GM23338 (cell line): ENCODE results near the gene PRUNE2. TPM values are rescaled to one million over a fixed set of nuclear protein-coding genes. Genes with fewer than 3 reads are reported as not detected.

Experiments
- ATAC-seq: fragments of 200-7000 bp; cut with Tn5 transposase; 3 replicates; pipeline ENCODE4 v1.9.1; 2020
- DNase-seq: peaks from one replicate; pipeline ENCODE4 v3.0.0-alpha.2; 2015; ENCODE audit warnings: low spot score
- H2AFZ ChIP-seq: fragments of 200-600 bp; sonication (generic); 2 replicates; pipeline ENCODE4 v1.8.0; 2016; ENCODE audit warnings: antibody characterized with exemption, mild to moderate bottlenecking, moderate library complexity
- H3F3A ChIP-seq: fragments of 200-600 bp; sonication (generic); replicated peaks from 2 replicates; pipeline ENCODE4 v1.8.0; 2017; ENCODE audit warnings: antibody characterized with exemption, mixed run types, low read depth
- H3K27ac ChIP-seq: fragments of 200-600 bp; sonication (generic); 2 replicates; pipeline ENCODE4 v1.6.1; 2016; ENCODE audit warnings: low read depth
- H3K27me3 ChIP-seq: fragments of 200-600 bp; sonication (generic); 2 replicates; pipeline ENCODE4 v1.8.0; 2016; ENCODE audit warnings: mild to moderate bottlenecking, mixed run types, moderate library complexity; ENCODE audit not compliant: insufficient read depth
- H3K36me3 ChIP-seq: fragments of 200-600 bp; sonication (generic); 2 replicates; pipeline ENCODE4 v1.8.0; 2016; ENCODE audit warnings: mild to moderate bottlenecking; ENCODE audit not compliant: insufficient read depth
- H3K4me1 ChIP-seq: fragments of 200-600 bp; sonication (generic); 2 replicates; pipeline ENCODE4 v1.8.0; 2016; ENCODE audit warnings: mild to moderate bottlenecking, moderate library complexity; ENCODE audit not compliant: insufficient read depth
- H3K4me2 ChIP-seq: fragments of 200-600 bp; sonication (generic); 2 replicates; pipeline ENCODE4 v1.7.1; 2017; ENCODE audit warnings: mixed run types
- H3K4me3 ChIP-seq: fragments of 200-600 bp; sonication (generic); 2 replicates; pipeline ENCODE4 v1.6.1; 2016; ENCODE audit warnings: mixed run types
- H3K79me2 ChIP-seq: fragments of 200-600 bp; sonication (generic); replicated peaks from 2 replicates; pipeline ENCODE4 v1.8.0; 2017; ENCODE audit warnings: mild to moderate bottlenecking; ENCODE audit not compliant: insufficient read depth
- H3K9me2 ChIP-seq: fragments of 200-600 bp; sonication (generic); 2 replicates; pipeline ENCODE4 v1.8.0; 2017; ENCODE audit not compliant: insufficient read depth
- H4K20me1 ChIP-seq: fragments of 200-600 bp; sonication (generic); replicated peaks from 2 replicates; pipeline ENCODE4 v1.8.0; 2017; ENCODE audit warnings: mild to moderate bottlenecking; ENCODE audit not compliant: insufficient read depth
- H3K27ac Mint-ChIP-seq: 2 replicates; pipeline ENCODE4 v1.8.0; 2020; ENCODE audit warnings: inconsistent platforms, mild to moderate bottlenecking, moderate library complexity, mixed read lengths
- H3K27me3 Mint-ChIP-seq: 3 replicates; pipeline ENCODE4 v1.8.0; 2022; ENCODE audit warnings: low read depth, mild to moderate bottlenecking, moderate library complexity, mixed read lengths, inconsistent platforms; ENCODE audit not compliant: insufficient read depth, poor library complexity
- H3K36me3 Mint-ChIP-seq: 3 replicates; pipeline ENCODE4 v1.8.0; 2021; ENCODE audit warnings: low read depth, mild to moderate bottlenecking, inconsistent platforms, moderate library complexity, mixed read lengths
- H3K4me1 Mint-ChIP-seq: 3 replicates; pipeline ENCODE4 v1.8.0; 2020; ENCODE audit warnings: mild to moderate bottlenecking, inconsistent platforms, mixed read lengths
- H3K4me3 Mint-ChIP-seq: 3 replicates; pipeline ENCODE4 v1.8.0; 2021; ENCODE audit warnings: moderate library complexity, mild to moderate bottlenecking, inconsistent platforms, mixed read lengths
- H3K9me3 Mint-ChIP-seq: 3 replicates; pipeline ENCODE4 v1.8.0; 2020; ENCODE audit warnings: moderate library complexity, mild to moderate bottlenecking, inconsistent platforms, mixed read lengths
- CREB1 ChIP-seq: fragments of 250-450 bp; sonication (Bioruptor Pico); IDR thresholded peaks from 2 replicates; pipeline ENCODE4 v1.5.0; 2020; ENCODE audit warnings: low read depth, mild to moderate bottlenecking, moderate library complexity
- CTCF ChIP-seq, 2 experiments: fragments of 200-600 bp in 1 of 2; sonication (generic) in 1 of 2; conservative IDR thresholded peaks; 2 replicates each; pipeline versions ENCODE4 v1.5.1 to v1.6.1; 2016 to 2017; ENCODE audit warnings: antibody characterized with exemption in 2 of 2, low read depth in 2 of 2, mild to moderate bottlenecking in 2 of 2, moderate library complexity in 1 of 2
- ETS1 ChIP-seq: IDR thresholded peaks from 2 replicates; pipeline ENCODE4 v1.6.1; 2016; ENCODE audit warnings: antibody characterized with exemption
- EZH2 ChIP-seq: fragments of 200-600 bp; sonication (generic); IDR thresholded peaks from one replicate; pipeline ENCODE4 v1.8.0; 2017; ENCODE audit warnings: antibody characterized with exemption, mild to moderate bottlenecking, low read depth; ENCODE audit not compliant: unreplicated experiment
- EZH2phosphoT487 ChIP-seq: fragments of 200-600 bp; sonication (generic); IDR thresholded peaks from one replicate; pipeline ENCODE4 v1.8.1; 2018; ENCODE audit warnings: antibody characterized with exemption; ENCODE audit not compliant: unreplicated experiment
- JUNB ChIP-seq: IDR thresholded peaks from one replicate; pipeline ENCODE4 v1.6.1; 2016; ENCODE audit warnings: antibody characterized with exemption; ENCODE audit not compliant: unreplicated experiment
- NANOG ChIP-seq: IDR thresholded peaks from 2 replicates; pipeline ENCODE4 v1.6.1; 2016; ENCODE audit warnings: antibody characterized with exemption, borderline replicate concordance
- POLR2AphosphoS5 ChIP-seq: IDR thresholded peaks from 2 replicates; pipeline ENCODE4 v1.6.1; 2016; ENCODE audit warnings: antibody characterized with exemption, low read depth
- STAT1 ChIP-seq: IDR thresholded peaks from one replicate; pipeline ENCODE4 v1.6.1; 2016; ENCODE audit warnings: antibody characterized with exemption; ENCODE audit not compliant: unreplicated experiment
- ZNF114 ChIP-seq: fragments of 250-450 bp; sonication (Bioruptor Pico); IDR thresholded peaks from 2 replicates; pipeline ENCODE4 v1.5.0; 2020; ENCODE audit warnings: mild to moderate bottlenecking, moderate library complexity
- ZNF331 ChIP-seq: fragments of 250-450 bp; sonication (Bioruptor Pico); IDR thresholded peaks from 2 replicates; pipeline ENCODE4 v1.5.0; 2020; ENCODE audit warnings: low read depth, mild to moderate bottlenecking, moderate library complexity
- polyA plus RNA-seq: library from polyadenylated mRNA; unstranded; fragments of >200 nt; fragmentation: Nextera tagmentation; extraction: Ambion mirVana; gene quantifications from 2 replicates; pipeline ENCODE4 v1.2.1, GENCODE V29; 2016
- total RNA-seq: library from RNA; depleted of rRNA; stranded (reverse); fragments of >200 nt; shearing (Covaris generic); gene quantifications from 2 replicates; pipeline ENCODE4 v1.2.3, GENCODE V29; 2014
- TF ChIP-seq, protein P1 (sequence below): fragments of 250-450 bp; sonication (Bioruptor Pico); IDR thresholded peaks from 2 replicates; pipeline ENCODE4 v1.5.0; 2020; ENCODE audit warnings: mild to moderate bottlenecking, moderate library complexity
- TF ChIP-seq, protein P2 (sequence below): IDR thresholded peaks from one replicate; pipeline ENCODE4 v1.6.1; 2018; ENCODE audit warnings: antibody characterized with exemption; ENCODE audit not compliant: unreplicated experiment

PRUNE2 gene
- total and polyA plus RNA-seq, 2 experiments from 2014 or later = 10.6 to 26.5 TPM

DNA sequence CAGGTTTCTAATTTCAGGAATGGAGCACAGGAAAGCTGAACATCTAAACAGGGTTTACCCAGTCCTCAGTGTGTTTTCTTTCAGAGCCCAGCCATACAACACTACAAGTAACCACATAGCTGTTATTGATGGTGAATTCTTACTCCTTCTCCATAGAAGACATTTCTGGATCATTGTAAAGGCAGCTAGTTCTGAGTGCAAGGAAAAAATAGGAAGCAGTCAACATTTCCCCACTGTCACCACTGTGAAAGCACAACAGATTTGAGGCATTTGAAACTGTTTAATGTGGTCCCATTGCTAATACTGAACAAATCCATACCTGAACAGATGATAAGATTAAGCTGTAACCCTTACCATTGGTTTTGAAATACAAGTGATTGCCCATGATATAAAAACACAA is 286.7 kb downstream of the PRUNE2 start:
- Histone ChIP-seq H3F3A (no peaks in the 10 kb centered on the region), H3K4me1 (no peaks in the 10 kb centered on the region), H4K20me1 (no peaks in the 10 kb centered on the region), H3K9me2 (no peaks in the 10 kb centered on the region), H3K4me3 (no peak overlapping the region), H3K4me2 (no peak overlapping the region), H2AFZ (no peak overlapping the region), H3K36me3 (no peaks in the 10 kb centered on the region), H3K27me3 (no peaks in the 10 kb centered on the region), H3K27ac (no peak overlapping the region), H3K79me2 (no peaks in the 10 kb centered on the region)
- DNase-seq (no peak), ATAC-seq (no peak)
- TF ChIP-seq ETS1 (no peak), ZNF331 (no peak), POLR2AphosphoS5 (no peak), JUNB (no peak), STAT1 (no peak), NANOG (no peak), ZNF114 (CRISPR knock-in tag) (no peak), CTCF (conservative IDR thresholded peaks at IDR 0.05; ENCODE audit: low read depth in 2 of 2) (no peak), CREB1 (CRISPR knock-in tag) (no peak), EZH2phosphoT487 (no peak), EZH2 (no peak)
- TF ChIP-seq, protein P1, sequence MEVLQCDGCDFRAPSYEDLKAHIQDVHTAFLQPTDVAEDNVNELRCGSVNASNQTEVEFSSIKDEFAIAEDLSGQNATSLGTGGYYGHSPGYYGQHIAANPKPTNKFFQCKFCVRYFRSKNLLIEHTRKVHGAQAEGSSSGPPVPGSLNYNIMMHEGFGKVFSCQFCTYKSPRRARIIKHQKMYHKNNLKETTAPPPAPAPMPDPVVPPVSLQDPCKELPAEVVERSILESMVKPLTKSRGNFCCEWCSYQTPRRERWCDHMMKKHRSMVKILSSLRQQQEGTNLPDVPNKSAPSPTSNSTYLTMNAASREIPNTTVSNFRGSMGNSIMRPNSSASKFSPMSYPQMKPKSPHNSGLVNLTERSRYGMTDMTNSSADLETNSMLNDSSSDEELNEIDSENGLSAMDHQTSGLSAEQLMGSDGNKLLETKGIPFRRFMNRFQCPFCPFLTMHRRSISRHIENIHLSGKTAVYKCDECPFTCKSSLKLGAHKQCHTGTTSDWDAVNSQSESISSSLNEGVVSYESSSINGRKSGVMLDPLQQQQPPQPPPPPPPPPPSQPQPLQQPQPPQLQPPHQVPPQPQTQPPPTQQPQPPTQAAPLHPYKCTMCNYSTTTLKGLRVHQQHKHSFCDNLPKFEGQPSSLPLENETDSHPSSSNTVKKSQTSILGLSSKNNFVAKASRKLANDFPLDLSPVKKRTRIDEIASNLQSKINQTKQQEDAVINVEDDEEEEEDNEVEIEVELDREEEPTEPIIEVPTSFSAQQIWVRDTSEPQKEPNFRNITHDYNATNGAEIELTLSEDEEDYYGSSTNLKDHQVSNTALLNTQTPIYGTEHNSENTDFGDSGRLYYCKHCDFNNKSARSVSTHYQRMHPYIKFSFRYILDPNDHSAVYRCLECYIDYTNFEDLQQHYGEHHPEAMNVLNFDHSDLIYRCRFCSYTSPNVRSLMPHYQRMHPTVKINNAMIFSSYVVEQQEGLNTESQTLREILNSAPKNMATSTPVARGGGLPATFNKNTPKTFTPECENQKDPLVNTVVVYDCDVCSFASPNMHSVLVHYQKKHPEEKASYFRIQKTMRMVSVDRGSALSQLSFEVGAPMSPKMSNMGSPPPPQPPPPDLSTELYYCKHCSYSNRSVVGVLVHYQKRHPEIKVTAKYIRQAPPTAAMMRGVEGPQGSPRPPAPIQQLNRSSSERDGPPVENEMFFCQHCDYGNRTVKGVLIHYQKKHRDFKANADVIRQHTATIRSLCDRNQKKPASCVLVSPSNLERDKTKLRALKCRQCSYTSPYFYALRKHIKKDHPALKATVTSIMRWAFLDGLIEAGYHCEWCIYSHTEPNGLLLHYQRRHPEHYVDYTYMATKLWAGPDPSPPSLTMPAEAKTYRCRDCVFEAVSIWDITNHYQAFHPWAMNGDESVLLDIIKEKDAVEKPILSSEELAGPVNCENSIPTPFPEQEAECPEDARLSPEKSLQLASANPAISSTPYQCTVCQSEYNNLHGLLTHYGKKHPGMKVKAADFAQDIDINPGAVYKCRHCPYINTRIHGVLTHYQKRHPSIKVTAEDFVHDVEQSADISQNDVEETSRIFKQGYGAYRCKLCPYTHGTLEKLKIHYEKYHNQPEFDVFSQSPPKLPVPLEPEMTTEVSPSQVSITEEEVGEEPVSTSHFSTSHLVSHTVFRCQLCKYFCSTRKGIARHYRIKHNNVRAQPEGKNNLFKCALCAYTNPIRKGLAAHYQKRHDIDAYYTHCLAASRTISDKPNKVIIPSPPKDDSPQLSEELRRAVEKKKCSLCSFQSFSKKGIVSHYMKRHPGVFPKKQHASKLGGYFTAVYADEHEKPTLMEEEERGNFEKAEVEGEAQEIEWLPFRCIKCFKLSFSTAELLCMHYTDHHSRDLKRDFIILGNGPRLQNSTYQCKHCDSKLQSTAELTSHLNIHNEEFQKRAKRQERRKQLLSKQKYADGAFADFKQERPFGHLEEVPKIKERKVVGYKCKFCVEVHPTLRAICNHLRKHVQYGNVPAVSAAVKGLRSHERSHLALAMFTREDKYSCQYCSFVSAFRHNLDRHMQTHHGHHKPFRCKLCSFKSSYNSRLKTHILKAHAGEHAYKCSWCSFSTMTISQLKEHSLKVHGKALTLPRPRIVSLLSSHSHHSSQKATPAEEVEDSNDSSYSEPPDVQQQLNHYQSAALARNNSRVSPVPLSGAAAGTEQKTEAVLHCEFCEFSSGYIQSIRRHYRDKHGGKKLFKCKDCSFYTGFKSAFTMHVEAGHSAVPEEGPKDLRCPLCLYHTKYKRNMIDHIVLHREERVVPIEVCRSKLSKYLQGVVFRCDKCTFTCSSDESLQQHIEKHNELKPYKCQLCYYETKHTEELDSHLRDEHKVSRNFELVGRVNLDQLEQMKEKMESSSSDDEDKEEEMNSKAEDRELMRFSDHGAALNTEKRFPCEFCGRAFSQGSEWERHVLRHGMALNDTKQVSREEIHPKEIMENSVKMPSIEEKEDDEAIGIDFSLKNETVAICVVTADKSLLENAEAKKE (CRISPR knock-in tag) = no peak
- TF ChIP-seq, protein P2, sequence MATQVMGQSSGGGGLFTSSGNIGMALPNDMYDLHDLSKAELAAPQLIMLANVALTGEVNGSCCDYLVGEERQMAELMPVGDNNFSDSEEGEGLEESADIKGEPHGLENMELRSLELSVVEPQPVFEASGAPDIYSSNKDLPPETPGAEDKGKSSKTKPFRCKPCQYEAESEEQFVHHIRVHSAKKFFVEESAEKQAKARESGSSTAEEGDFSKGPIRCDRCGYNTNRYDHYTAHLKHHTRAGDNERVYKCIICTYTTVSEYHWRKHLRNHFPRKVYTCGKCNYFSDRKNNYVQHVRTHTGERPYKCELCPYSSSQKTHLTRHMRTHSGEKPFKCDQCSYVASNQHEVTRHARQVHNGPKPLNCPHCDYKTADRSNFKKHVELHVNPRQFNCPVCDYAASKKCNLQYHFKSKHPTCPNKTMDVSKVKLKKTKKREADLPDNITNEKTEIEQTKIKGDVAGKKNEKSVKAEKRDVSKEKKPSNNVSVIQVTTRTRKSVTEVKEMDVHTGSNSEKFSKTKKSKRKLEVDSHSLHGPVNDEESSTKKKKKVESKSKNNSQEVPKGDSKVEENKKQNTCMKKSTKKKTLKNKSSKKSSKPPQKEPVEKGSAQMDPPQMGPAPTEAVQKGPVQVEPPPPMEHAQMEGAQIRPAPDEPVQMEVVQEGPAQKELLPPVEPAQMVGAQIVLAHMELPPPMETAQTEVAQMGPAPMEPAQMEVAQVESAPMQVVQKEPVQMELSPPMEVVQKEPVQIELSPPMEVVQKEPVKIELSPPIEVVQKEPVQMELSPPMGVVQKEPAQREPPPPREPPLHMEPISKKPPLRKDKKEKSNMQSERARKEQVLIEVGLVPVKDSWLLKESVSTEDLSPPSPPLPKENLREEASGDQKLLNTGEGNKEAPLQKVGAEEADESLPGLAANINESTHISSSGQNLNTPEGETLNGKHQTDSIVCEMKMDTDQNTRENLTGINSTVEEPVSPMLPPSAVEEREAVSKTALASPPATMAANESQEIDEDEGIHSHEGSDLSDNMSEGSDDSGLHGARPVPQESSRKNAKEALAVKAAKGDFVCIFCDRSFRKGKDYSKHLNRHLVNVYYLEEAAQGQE = no peak
- Mint-ChIP-seq H3K27me3 (peaks cover 2% of the 10 kb centered on the region), H3K36me3 (no peaks in the 10 kb centered on the region), H3K9me3 (no peaks in the 10 kb centered on the region), H3K27ac (no peak overlapping the region), H3K4me3 (no peak overlapping the region), H3K4me1 (peaks cover 8% of the 10 kb centered on the region; the same call in 2 of the 3 replicates)
